Fibroblast of villous mesenchyme (primary cell): ENCODE measurements around the gene GSG1L. TPM values are rescaled to one million over a fixed set of nuclear protein-coding genes. Genes with fewer than 3 reads are reported as not detected.

Experiments used
- DNase-seq: peaks from one replicate; pipeline ENCODE4 v3.0.0-alpha.2; 2010; ENCODE audit warnings: low read depth
- H3K4me3 ChIP-seq: 2 replicates; pipeline ENCODE4 v1.5.1; 2011; ENCODE audit warnings: low read depth, mild to moderate bottlenecking, low read length
- total RNA-seq: library from RNA; depleted of rRNA; stranded (reverse); fragments of >200 nt; gene quantifications from 2 replicates; pipeline ENCODE4 v1.2.3, GENCODE V29; 2012
- TF ChIP-seq, protein P1 (sequence below): IDR thresholded peaks from 2 replicates; pipeline ENCODE4 v1.5.1; 2012; ENCODE audit warnings: low read depth, mild to moderate bottlenecking, low read length; ENCODE audit not compliant: insufficient read depth

The GSG1L gene
- total RNA-seq, 1 donor = not detected

DNA sequence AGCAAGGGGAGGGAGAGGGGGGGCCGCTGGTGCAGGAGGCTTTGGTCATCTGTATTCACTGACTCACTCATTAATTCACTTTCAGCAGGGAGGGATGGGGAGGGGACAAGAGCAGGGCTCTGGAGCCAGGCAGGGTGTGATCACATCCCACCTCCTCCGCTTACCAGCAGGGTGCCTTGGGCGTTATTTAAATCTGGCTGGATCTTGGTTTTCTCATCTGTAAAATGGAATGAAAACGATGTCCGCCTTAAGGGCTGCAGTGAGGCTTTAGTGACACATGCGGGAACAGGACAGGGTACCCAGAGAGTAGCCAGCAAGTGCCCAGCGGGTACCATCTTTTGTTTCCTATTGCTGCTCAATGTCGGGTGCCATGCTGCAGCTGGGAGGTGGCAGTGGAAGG lies 161.0 kb downstream of the GSG1L start:
- TF ChIP-seq, protein P1, sequence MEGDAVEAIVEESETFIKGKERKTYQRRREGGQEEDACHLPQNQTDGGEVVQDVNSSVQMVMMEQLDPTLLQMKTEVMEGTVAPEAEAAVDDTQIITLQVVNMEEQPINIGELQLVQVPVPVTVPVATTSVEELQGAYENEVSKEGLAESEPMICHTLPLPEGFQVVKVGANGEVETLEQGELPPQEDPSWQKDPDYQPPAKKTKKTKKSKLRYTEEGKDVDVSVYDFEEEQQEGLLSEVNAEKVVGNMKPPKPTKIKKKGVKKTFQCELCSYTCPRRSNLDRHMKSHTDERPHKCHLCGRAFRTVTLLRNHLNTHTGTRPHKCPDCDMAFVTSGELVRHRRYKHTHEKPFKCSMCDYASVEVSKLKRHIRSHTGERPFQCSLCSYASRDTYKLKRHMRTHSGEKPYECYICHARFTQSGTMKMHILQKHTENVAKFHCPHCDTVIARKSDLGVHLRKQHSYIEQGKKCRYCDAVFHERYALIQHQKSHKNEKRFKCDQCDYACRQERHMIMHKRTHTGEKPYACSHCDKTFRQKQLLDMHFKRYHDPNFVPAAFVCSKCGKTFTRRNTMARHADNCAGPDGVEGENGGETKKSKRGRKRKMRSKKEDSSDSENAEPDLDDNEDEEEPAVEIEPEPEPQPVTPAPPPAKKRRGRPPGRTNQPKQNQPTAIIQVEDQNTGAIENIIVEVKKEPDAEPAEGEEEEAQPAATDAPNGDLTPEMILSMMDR = no peak

GRCh38 chr16:27901956-27902355 lies 161.6 kb downstream of the GSG1L start:
- TF ChIP-seq, protein P1 = no peak
- no peak overlapping the region for H3K4me3 ChIP-seq
- DNase-seq = no peak

More for the DNA sequence above, 161.0 kb downstream of the GSG1L start:
- no peak for DNase-seq
- no peak overlapping the region for H3K4me3 ChIP-seq

DNA sequence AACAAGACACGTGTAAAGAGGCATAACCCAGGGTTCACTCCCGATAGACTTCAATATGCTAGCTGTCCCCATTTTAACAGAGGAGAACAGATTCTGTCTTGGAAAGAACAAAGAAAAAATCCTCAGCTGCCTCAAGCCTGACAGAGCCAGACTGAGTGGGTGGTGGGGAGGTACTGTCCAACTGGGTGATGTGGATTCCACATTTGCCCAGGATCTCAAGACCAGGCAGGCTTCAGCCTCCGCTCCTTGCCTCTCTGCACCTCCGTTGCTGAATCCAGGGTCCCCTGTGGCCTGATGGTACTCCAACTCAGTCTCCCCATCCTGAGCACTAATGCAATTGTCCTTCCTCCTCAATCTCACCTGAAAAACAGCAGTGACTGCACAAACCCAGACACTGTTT lies 163.8 kb downstream of the GSG1L start:
- no peak for DNase-seq
- TF ChIP-seq, protein P1 = no peak
- H3K4me3 ChIP-seq = no peak overlapping the region

GRCh38 chr16:27894386-27894785 lies 169.1 kb downstream of the GSG1L start:
- no peak for DNase-seq
- H3K4me3 ChIP-seq = no peak overlapping the region
- TF ChIP-seq, protein P1 = no peak

- no peak overlapping the region for H3K4me3 ChIP-seq
- TF ChIP-seq, protein P1 = no peak
- no peak for DNase-seq
Observed at GRCh38 chr16:27892879-27893278, 170.6 kb downstream of the GSG1L start.

DNA sequence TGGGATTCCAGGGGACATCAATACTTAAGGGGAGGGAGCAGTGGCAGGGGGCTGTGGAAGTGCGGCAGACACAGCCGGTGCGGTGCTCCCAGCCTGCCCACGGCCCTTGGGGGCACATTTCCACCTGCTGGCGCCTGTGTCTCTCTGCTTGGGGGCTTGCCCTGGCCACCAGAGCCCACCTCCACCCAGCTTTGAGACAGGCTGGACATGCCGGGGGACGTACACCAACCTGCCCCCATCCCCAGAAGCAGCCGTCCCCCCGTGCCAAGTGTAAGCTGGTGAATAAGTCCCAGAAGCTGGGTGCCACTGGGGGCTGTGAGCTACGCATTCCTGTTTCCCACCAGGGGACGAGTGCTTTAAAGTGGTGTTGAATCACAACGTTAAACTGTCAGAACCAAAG lies 172.6 kb downstream of the GSG1L start:
- TF ChIP-seq, protein P1 = no peak
- no peak for DNase-seq
- H3K4me3 ChIP-seq = no peak overlapping the region

GRCh38 chr16:27890006-27890405 lies 173.5 kb downstream of the GSG1L start:
- no peak for DNase-seq
- H3K4me3 ChIP-seq = no peak overlapping the region
- TF ChIP-seq, protein P1 = no peak
